ENCODE data around the gene TRA2B. TPM values are rescaled to one million over a fixed set of nuclear protein-coding genes. Genes with fewer than 3 reads are reported as not detected.
A peak's percentile ranks its signal among the peaks of the same experiment; 100 is the strongest.

Gene TRA2B
- 100 to 1,000 TPM; 116 to 151 (median 141) TPM for total RNA-seq (2021; fragmentation: NEBNext Ultra II Directional; extraction: Animal tissue kit (Norgen Biotek cat#: 25700))
- long read RNA-seq, full-length matches to known transcripts, result 36 of 46 reads
- long read RNA-seq, partial matches to known transcripts, result 3 of 46 reads
- long read RNA-seq, other reads (novel, unspliced or antisense), result 7 of 46 reads

DNA sequence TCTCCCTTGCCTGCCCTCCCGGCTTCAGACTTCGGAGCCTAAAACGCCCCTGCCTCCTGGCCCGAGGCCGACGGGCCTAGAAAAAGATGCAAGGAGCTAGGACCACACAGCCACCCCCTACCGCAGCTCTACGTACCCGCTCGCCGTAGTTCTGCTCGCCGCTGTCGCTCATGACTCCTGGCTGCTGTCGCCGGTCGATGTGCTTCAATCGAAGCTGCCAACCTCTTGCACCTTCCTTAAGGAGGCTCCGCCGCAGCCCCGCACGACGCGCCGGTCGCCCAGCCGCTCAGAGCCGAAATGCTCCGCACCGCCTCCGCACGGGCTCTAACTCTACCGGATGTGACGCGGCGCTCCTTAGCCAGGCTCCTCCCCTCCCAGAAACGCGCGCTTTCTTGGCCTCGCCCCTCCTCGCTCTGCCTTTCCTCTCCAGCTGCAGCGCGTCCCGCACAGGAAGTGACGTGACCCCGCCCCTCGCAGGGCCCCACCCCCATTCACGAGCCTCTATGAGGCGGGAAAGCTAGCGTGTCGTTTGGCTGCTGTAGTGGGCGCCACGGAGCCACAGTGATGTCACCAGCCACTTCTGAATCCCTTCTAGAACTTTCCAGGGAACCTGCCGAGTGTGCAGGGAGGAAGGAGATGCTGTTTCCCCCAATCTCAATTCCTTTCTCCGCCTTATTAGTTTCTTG lies at the start of gene TRA2B:
TSS of gene TRA2B (minus strand) at position 326 of the 686 bp plus-strand sequence. CDS start at position 172, 154 bp downstream.
- peak within 1 kb of the TSS; percentile 100 for H3K4me3 Mint-ChIP-seq
- peaks cover 10% of the 10 kb centered on the region for H3K27me3 Mint-ChIP-seq (ENCODE audit: insufficient read depth)
- peak; percentile 97 for DNase-seq
- peaks cover 41% of the 10 kb centered on the region for H3K4me1 Mint-ChIP-seq (ENCODE audit: low read depth)
- TF ChIP-seq, protein P1, sequence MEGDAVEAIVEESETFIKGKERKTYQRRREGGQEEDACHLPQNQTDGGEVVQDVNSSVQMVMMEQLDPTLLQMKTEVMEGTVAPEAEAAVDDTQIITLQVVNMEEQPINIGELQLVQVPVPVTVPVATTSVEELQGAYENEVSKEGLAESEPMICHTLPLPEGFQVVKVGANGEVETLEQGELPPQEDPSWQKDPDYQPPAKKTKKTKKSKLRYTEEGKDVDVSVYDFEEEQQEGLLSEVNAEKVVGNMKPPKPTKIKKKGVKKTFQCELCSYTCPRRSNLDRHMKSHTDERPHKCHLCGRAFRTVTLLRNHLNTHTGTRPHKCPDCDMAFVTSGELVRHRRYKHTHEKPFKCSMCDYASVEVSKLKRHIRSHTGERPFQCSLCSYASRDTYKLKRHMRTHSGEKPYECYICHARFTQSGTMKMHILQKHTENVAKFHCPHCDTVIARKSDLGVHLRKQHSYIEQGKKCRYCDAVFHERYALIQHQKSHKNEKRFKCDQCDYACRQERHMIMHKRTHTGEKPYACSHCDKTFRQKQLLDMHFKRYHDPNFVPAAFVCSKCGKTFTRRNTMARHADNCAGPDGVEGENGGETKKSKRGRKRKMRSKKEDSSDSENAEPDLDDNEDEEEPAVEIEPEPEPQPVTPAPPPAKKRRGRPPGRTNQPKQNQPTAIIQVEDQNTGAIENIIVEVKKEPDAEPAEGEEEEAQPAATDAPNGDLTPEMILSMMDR (IDR thresholded peaks at IDR 0.05), result peak; percentile 38
- H3K27ac Mint-ChIP-seq, result peak within 1 kb of the TSS; percentile 100
- H3K9me3 Mint-ChIP-seq, result peaks cover 15% of the 10 kb centered on the region
- peaks cover 43% of the 10 kb centered on the region for H3K36me3 Mint-ChIP-seq (ENCODE audit: low read depth)

DNA sequence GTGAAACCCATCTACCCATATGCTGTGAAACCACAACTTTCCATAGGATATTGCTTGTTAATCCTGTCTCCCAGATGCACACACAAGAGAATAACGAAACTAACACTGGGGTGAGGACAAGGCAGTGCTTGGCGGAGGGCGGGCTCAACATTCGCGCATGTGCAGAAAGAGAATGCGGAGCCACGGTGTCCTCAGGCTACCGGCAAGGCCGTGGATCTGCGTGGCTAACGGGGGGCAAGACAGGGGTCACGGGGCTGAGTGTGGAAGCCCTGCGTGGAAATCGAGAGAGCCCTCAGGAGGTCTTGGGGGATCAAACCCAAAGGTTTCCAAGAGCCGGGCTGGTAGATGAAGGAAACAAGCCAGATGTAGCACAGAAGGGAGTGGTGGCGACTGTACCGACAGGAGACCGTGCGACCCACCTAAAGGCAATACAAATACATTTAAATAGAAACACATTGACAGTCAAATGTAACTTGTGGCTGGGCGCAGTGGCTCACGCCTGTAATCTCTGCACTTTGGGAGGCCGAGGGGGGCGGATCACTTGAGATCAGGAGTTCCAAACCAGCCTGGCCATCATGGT lies 48.5 kb upstream of the TRA2B start:
- H3K4me1 Mint-ChIP-seq (ENCODE audit: low read depth), result peaks cover 15% of the 10 kb centered on the region
- TF ChIP-seq, protein P1 (IDR thresholded peaks at IDR 0.05), result no peak
- no peak overlapping the region for H3K27ac Mint-ChIP-seq
- no peaks in the 10 kb centered on the region for H3K9me3 Mint-ChIP-seq
- no peaks in the 10 kb centered on the region for H3K36me3 Mint-ChIP-seq (ENCODE audit: low read depth)
- H3K27me3 Mint-ChIP-seq (ENCODE audit: insufficient read depth), result peaks cover 22% of the 10 kb centered on the region
- H3K4me3 Mint-ChIP-seq, result no peak overlapping the region
- DNase-seq, result no peak

DNA sequence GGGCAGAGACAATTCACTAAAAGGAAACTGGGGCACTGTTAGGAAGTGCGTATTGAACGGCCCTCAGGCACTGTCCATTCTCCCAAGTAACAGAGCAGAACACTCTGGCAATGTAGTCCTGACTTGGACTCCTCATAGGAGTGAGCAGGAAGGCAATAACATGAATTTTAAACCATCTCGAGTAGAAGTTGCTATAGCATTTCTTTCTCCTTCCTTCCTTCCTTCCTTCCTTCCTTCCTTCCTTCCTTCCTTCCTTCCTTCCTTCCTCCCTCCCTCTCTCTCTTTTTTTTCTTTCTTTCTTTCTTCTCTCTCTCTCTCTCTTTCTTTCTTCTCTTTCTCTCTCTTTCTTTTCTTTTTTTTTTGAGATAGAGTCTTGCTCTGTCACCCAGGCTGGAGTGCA lies 46.4 kb upstream of the TRA2B start:
- H3K4me1 Mint-ChIP-seq (ENCODE audit: low read depth), result peaks cover 33% of the 10 kb centered on the region
- no peaks in the 10 kb centered on the region; the same call in 1 of the 2 replicates for H3K36me3 Mint-ChIP-seq (ENCODE audit: low read depth)
- TF ChIP-seq, protein P1 (IDR thresholded peaks at IDR 0.05), result no peak
- no peaks in the 10 kb centered on the region for H3K9me3 Mint-ChIP-seq
- no peak for DNase-seq
- H3K4me3 Mint-ChIP-seq, result no peak overlapping the region
- H3K27ac Mint-ChIP-seq, result no peak overlapping the region
- peaks cover 11% of the 10 kb centered on the region for H3K27me3 Mint-ChIP-seq (ENCODE audit: insufficient read depth)

DNA sequence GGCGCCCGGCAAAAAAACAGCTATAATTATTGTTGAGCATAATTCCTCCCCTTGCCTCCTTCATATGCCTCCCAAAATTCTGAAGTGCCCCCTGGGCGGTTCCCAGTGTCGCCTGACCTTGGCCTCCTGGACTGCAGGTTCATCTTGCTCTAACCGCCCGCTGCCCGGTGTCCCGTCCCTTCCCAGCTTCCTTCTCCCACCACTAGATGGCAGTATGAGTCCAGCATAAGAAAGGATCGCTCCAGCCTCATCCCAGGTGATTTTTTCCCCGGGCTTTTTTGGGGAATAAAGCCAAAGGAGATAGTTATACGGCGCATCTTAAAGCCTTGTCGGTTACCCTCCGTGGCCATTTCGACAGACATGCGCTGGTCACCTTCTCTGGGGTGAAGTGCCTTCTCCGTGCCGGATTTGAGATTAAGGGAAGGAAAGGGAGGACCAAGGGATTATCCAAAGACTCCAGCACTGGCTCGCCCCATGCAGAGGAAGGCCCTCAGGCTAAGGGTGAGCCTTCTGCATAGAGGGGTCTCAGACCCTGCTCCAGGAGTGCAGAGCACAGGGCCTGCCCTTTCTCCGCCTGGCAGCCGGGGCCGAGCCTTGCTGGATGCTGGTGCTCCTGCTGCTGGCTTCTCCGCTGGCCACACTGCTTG lies 45.8 kb upstream of the TRA2B start:
- H3K36me3 Mint-ChIP-seq (ENCODE audit: low read depth), result no peaks in the 10 kb centered on the region; the same call in 1 of the 2 replicates
- TF ChIP-seq, protein P1 (IDR thresholded peaks at IDR 0.05), result peak; percentile 96
- peak; percentile 36 for DNase-seq
- no peak overlapping the region for H3K4me3 Mint-ChIP-seq
- peaks cover 33% of the 10 kb centered on the region for H3K4me1 Mint-ChIP-seq (ENCODE audit: low read depth)
- H3K9me3 Mint-ChIP-seq, result no peaks in the 10 kb centered on the region
- H3K27ac Mint-ChIP-seq, result no peak overlapping the region
- H3K27me3 Mint-ChIP-seq (ENCODE audit: insufficient read depth), result peaks cover 7% of the 10 kb centered on the region

DNA sequence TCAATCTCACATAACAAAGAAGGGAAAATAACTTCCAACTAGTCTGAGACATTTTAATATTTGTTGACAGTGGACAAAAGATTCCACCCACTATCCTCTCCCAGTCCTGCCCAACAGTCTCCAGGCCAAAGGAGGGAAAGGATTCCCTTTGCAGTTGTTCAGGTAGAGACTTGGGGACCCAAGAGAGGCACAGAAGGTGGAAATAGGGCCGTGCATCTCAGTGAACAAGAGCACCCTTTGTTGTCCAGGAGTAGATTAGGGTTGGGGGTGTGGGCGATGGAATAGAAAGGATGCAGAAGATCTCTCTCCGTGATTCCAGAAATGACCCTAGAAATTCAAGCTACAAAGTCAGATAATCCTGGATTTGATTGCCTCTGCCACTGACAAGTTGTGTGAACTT lies 44.8 kb upstream of the TRA2B start:
- peaks cover 7% of the 10 kb centered on the region for H3K27me3 Mint-ChIP-seq (ENCODE audit: insufficient read depth)
- H3K4me1 Mint-ChIP-seq (ENCODE audit: low read depth), result peaks cover 33% of the 10 kb centered on the region
- no peaks in the 10 kb centered on the region for H3K9me3 Mint-ChIP-seq
- no peak overlapping the region for H3K4me3 Mint-ChIP-seq
- no peak for DNase-seq
- H3K27ac Mint-ChIP-seq, result no peak overlapping the region
- TF ChIP-seq, protein P1 (IDR thresholded peaks at IDR 0.05), result no peak
- no peaks in the 10 kb centered on the region; the same call in 1 of the 2 replicates for H3K36me3 Mint-ChIP-seq (ENCODE audit: low read depth)

Measured in HFFc6 (cell line).